Testis (tissue), 2 donors: Measurements from ENCODE around the gene PIEZO2.

ENCODE experiments used
- CTCF ChIP-seq, 3 experiments: fragments of 450-650 bp in 2 of 3; fragments of 200-600 bp in 1 of 3; sonication (generic) in 1 of 3; IDR thresholded peaks; one replicate each; pipeline ENCODE4 v1.5.1; 2016 to 2019; ENCODE audit warnings: antibody characterized with exemption in 3 of 3, mild to moderate bottlenecking in 2 of 3, moderate library complexity in 1 of 3
- POLR2A ChIP-seq: fragments of 450-650 bp; IDR thresholded peaks from one replicate; pipeline ENCODE4 v1.6.1; 2017; ENCODE audit warnings: antibody characterized with exemption, mild to moderate bottlenecking, moderate library complexity

DNA sequence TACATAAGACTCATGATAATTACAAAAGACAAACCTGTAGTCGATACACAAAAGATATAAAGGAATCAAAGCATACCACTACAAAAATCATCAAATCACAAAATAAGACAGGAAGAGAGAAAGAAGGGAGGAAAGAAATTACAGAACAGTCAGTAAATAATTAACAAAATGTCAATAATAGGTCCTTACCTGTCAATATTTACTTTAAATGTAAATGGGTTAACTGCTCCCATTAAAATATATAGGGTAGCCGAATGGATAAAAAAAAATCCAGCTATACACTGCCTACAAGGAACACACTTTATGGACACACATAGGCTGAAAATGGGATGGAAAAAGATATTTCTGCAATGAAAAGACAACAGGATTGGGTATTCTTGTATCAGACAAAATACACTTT is 163.7 kb downstream of the PIEZO2 start:
- TF ChIP-seq CTCF (IDR thresholded peaks at IDR 0.05) (no peak), POLR2A (no peak)
